Measurements from ENCODE around the gene GIN1. TPM values are rescaled to one million over a fixed set of nuclear protein-coding genes. Genes with fewer than 3 reads are reported as not detected.

GIN1 gene
- total RNA-seq, 2 donors from 2014 or later, result 5.9 to 8.0 TPM

DNA sequence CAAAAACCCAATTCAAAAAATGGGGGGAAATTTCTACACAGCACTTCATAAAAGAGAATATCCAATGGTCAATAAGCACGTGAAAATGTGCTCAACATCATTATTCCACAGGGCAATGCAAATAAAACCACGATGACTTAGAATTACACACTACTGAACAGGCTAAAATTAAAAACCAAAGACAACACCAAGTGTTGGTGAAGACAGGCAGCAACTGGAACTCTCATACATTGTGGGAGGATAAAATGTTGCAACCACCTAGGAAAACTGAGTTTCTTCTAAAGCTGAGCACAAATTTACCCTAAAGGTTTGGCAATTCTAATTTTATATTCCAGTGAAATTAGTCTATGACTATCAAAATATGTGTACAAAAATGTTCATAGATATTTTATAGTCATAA, 9.5 kb downstream of the GIN1 start:
- Histone ChIP-seq H3K9me3 (no peaks in the 10 kb centered on the region), H3K4me3 (no peak overlapping the region), H3K4me1 (no peaks in the 10 kb centered on the region), H3K9ac (ENCODE audit: low read depth in 2 of 2, low read length in 2 of 2) (no peak overlapping the region), H3K27ac (no peak overlapping the region), H3K27me3 (no peaks in the 10 kb centered on the region), H3K36me3 (no peaks in the 10 kb centered on the region)
- intact Hi-C loops (cut with DNase I), result no loop called here
- TF ChIP-seq CTCF (IDR thresholded peaks at IDR 0.05), result no peak
- DNase-seq, result no peak

DNA sequence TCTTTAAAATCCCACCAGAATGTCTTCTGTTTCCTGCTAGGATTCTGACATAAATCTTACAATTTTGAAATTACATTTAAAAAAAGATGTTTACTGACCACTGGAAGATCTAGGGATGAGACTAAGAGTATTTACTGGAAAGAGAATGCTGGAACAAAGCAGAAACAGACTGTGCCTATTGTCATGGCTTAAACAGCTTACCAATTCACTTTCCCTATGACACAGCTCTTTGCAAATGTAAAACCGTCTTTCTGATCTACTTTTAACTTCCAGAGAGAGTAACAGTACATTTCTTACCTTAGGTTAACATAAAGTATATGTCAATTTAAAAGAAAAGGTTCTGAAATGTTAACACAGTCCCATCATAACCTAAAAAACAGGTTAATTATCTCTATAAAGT, 10.7 kb downstream of the GIN1 start:
- no peak overlapping the region for H3K4me3 ChIP-seq
- no peaks in the 10 kb centered on the region for H3K36me3 ChIP-seq
- TF ChIP-seq CTCF (IDR thresholded peaks at IDR 0.05), result no peak
- intact Hi-C loops (cut with DNase I), result no loop called here
- no peaks in the 10 kb centered on the region for H3K9me3 ChIP-seq
- no peaks in the 10 kb centered on the region for H3K4me1 ChIP-seq
- DNase-seq, result no peak
- H3K27ac ChIP-seq, result no peak overlapping the region
- H3K9ac ChIP-seq (ENCODE audit: low read depth in 2 of 2, low read length in 2 of 2), result no peak overlapping the region
- H3K27me3 ChIP-seq, result no peaks in the 10 kb centered on the region

- intact Hi-C loops (cut with DNase I), result no loop called here
These were observed 11.9 kb downstream of the GIN1 start for GRCh38 chr5:103108086-103108485.

GRCh38 chr5:103102234-103102633, 17.7 kb downstream of the GIN1 start:
- H3K9ac ChIP-seq (ENCODE audit: low read depth in 2 of 2, low read length in 2 of 2), result no peak overlapping the region
- H3K4me1 ChIP-seq, result no peaks in the 10 kb centered on the region
- no peak overlapping the region for H3K4me3 ChIP-seq
- no peak for DNase-seq
- intact Hi-C loops (cut with DNase I), result no loop called here
- H3K36me3 ChIP-seq, result no peaks in the 10 kb centered on the region
- no peaks in the 10 kb centered on the region for H3K9me3 ChIP-seq
- no peak for TF ChIP-seq CTCF (IDR thresholded peaks at IDR 0.05)
- no peaks in the 10 kb centered on the region for H3K27me3 ChIP-seq
- no peak overlapping the region for H3K27ac ChIP-seq

More at GRCh38 chr5:103108086-103108485, 11.9 kb downstream of the GIN1 start:
- Histone ChIP-seq H3K9ac (ENCODE audit: low read depth in 2 of 2, low read length in 2 of 2) (no peak overlapping the region), H3K36me3 (no peaks in the 10 kb centered on the region), H3K27me3 (no peaks in the 10 kb centered on the region), H3K4me3 (no peak overlapping the region), H3K4me1 (no peaks in the 10 kb centered on the region), H3K9me3 (no peaks in the 10 kb centered on the region), H3K27ac (no peak overlapping the region)
- no peak for DNase-seq
- no peak for TF ChIP-seq CTCF (IDR thresholded peaks at IDR 0.05)

DNA sequence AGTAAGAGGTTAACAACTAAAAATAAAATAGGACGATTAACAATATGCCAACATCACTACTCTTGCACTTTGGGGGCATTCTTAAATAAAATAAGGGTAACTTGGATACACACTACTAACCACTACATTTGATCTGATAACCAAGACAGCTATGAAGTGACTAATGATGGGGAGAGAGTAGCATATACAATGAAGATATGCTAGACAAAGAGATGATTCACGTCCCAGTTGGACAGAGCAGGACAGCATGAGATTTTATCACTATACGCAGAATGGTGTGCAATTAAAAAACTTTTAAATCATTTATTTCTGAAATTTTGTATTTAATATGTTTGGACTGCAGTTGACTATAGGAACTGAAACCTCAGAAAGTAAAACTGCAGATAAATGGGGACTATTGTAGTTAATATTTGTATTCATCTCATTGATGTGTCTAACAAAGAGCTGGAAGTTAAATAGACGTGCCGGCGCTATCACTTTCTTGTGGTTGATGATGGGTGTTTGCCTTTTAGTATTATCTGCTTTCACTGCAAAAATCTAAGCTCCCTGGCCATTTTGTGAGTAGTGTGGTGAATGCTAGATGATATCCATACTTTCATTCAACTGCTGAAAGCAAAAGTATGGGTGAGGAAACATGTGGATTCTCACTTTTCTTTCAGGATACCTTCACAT, 18.7 kb downstream of the GIN1 start:
- H3K9me3 ChIP-seq, result no peaks in the 10 kb centered on the region
- H3K27ac ChIP-seq, result no peak overlapping the region
- no peaks in the 10 kb centered on the region for H3K27me3 ChIP-seq
- no peak overlapping the region for H3K4me3 ChIP-seq
- H3K36me3 ChIP-seq, result no peaks in the 10 kb centered on the region
- H3K4me1 ChIP-seq, result no peaks in the 10 kb centered on the region
- no peak for TF ChIP-seq CTCF (IDR thresholded peaks at IDR 0.05)
- no peak overlapping the region for H3K9ac ChIP-seq (ENCODE audit: low read depth in 2 of 2, low read length in 2 of 2)
- DNase-seq, result no peak
- intact Hi-C loops (cut with DNase I), result no loop called here
